GM12878 (cell line): Measurements from ENCODE around the gene FERMT2. TPM values are rescaled to one million over a fixed set of nuclear protein-coding genes. Genes with fewer than 3 reads are reported as not detected.

Source experiments
- ATAC-seq: fragments of 200-7000 bp; cut with Tn5 transposase; 3 replicates; pipeline ENCODE4 v1.9.1; 2020; ENCODE audit warnings: mild to moderate bottlenecking, moderate library complexity
- BruUV-seq: library from RNA; stranded (reverse); fragments of 400-500 nt; replicated peaks from 2 replicates; lab custom pipeline; 2021; lab: Mats Ljungman, UMichigan
- CTCF ChIA-PET: fragments of 300-600 bp; sonication (Branson Sonifier 250); formaldehyde crosslinking; extraction: SDS; loops from one replicate; lab custom pipeline; 2021; ENCODE audit warnings: inconsistent platforms; lab: Yijun Ruan, JAX
- POLR2A ChIA-PET: fragments of 350-600 bp; formaldehyde crosslinking; extraction: SDS; loops from one replicate; lab custom pipeline; 2021; ENCODE audit warnings: inconsistent platforms; lab: Charles Lee
- RAD21 ChIA-PET: fragments of 300-600 bp; sonication (Branson Sonifier 250); formaldehyde crosslinking; loops from one replicate; lab custom pipeline; 2023; ENCODE audit warnings: antibody characterized with exemption; ENCODE audit not compliant: unreplicated experiment; lab: Charles Lee
- SMC1A ChIA-PET: fragments of 300-600 bp; sonication (Branson Sonifier 250); formaldehyde crosslinking; loops from one replicate; lab custom pipeline; 2023; ENCODE audit not compliant: unreplicated experiment, uncharacterized antibody; lab: Charles Lee
- DNase-seq: peaks from one replicate; pipeline ENCODE4 v3.0.0-alpha.2; 2011; ENCODE audit warnings: low read depth, low spot score
- FAIRE-seq: peaks from 3 replicates; lab custom pipeline; 2011; peaks lifted over from hg19 to GRCh38; lab: Jason Lieb, UNC
- H2AFZ ChIP-seq: 2 replicates; pipeline ENCODE4 v1.6.0; 2011; ENCODE audit warnings: low read depth, low read length, control low read depth; ENCODE audit not compliant: control insufficient read depth
- H3K27ac ChIP-seq: 2 replicates; pipeline ENCODE4 v1.5.1; 2011; ENCODE audit warnings: control low read depth; ENCODE audit not compliant: control insufficient read depth, insufficient read depth
- H3K27me3 ChIP-seq, 2 experiments: replicated peaks in 1 of 2; 2 replicates each; pipeline versions ENCODE4 v1.6.0 to v1.6.1; 2011; ENCODE audit warnings: low read length in 1 of 2; ENCODE audit not compliant: control insufficient read depth in 2 of 2, insufficient read depth in 2 of 2
- H3K36me3 ChIP-seq, 2 experiments: 2 replicates each; pipeline ENCODE4 v1.5.1; 2011; ENCODE audit warnings: low read length in 1 of 2; ENCODE audit not compliant: control insufficient read depth in 2 of 2, insufficient read depth in 2 of 2
- H3K4me1 ChIP-seq: 2 replicates; pipeline ENCODE4 v1.6.1; 2011; ENCODE audit warnings: mild to moderate bottlenecking, low read length, moderate library complexity, mixed read lengths; ENCODE audit not compliant: control insufficient read depth, insufficient read depth
- H3K4me2 ChIP-seq: 2 replicates; pipeline ENCODE4 v1.6.0; 2011; ENCODE audit warnings: control low read depth; ENCODE audit not compliant: control insufficient read depth, insufficient read depth
- H3K4me3 ChIP-seq: fragments of 200-600 bp; sonication (generic); 2 replicates; pipeline ENCODE4 v1.5.1; 2016
- H3K79me2 ChIP-seq: 2 replicates; pipeline ENCODE4 v1.6.0; 2011; ENCODE audit warnings: low read length; ENCODE audit not compliant: control insufficient read depth, insufficient read depth
- H3K9ac ChIP-seq: 2 replicates; pipeline ENCODE4 v1.8.0; 2011; ENCODE audit warnings: low read length, control low read depth, mixed read lengths; ENCODE audit not compliant: control insufficient read depth, insufficient read depth
- H3K9me3 ChIP-seq: replicated peaks from 3 replicates; pipeline ENCODE4 v1.5.1; 2011; ENCODE audit warnings: mild to moderate bottlenecking, low read length; ENCODE audit not compliant: control insufficient read depth, insufficient read depth
- H4K20me1 ChIP-seq: 2 replicates; pipeline ENCODE4 v1.6.0; 2011; ENCODE audit not compliant: control insufficient read depth, insufficient read depth
- ASH2L ChIP-seq: fragments of 300-600, 200-600 bp; sonication (generic); IDR thresholded peaks from 2 replicates; pipeline ENCODE4 v1.6.1; 2017; ENCODE audit warnings: low read depth, mild to moderate bottlenecking, borderline replicate concordance
- CBX5 ChIP-seq: sonication (generic); IDR thresholded peaks from 2 replicates; pipeline ENCODE4 v1.6.1; 2016; ENCODE audit warnings: low read depth, moderate library complexity, mild to moderate bottlenecking, inconsistent platforms
- CUX1 ChIP-seq: IDR thresholded peaks from 2 replicates; pipeline ENCODE4 v1.6.1; 2012; ENCODE audit warnings: improper control_type of control experiment, low read depth, low read length; ENCODE audit not compliant: insufficient replicate concordance
- PRDM15 ChIP-seq: fragments of 450-650 bp; formaldehyde crosslinking; IDR thresholded peaks from 2 replicates; pipeline ENCODE4 v1.4.0; 2020; ENCODE audit warnings: mild to moderate bottlenecking, moderate library complexity
- RELA ChIP-seq: fragments of 450-650 bp; IDR thresholded peaks from 2 replicates; pipeline ENCODE4 v1.8.0; 2014; ENCODE audit warnings: borderline replicate concordance; ENCODE audit not compliant: partially characterized antibody
- SMARCA5 ChIP-seq: fragments of 450-650 bp; IDR thresholded peaks from 2 replicates; pipeline ENCODE4 v1.6.1; 2017; ENCODE audit warnings: mild to moderate bottlenecking
- SP1 ChIP-seq: IDR thresholded peaks from one replicate; pipeline ENCODE4 v1.6.1; 2011; ENCODE audit warnings: low read depth, low read length
- SREBF2 ChIP-seq: IDR thresholded peaks from 2 replicates; pipeline ENCODE4 v1.6.1; 2012; ENCODE audit warnings: mild to moderate bottlenecking, low read length
- SRF ChIP-seq, 2 experiments: IDR thresholded peaks; 2 replicates each; pipeline ENCODE4 v1.6.1; 2011; ENCODE audit warnings: low read depth in 2 of 2, low read length in 2 of 2, mild to moderate bottlenecking in 1 of 2, moderate library complexity in 1 of 2
- TBL1XR1 ChIP-seq: IDR thresholded peaks from 2 replicates; pipeline ENCODE4 v1.6.1; 2012; ENCODE audit warnings: low read depth, low read length, improper control_type of control experiment
- WGBS: methylation state at CpG from one replicate; pipeline ENCODE4 v1.1.6; 2016; ENCODE audit warnings: low lambda C conversion rate; ENCODE audit not compliant: insufficient replicate concordance, insufficient coverage; ENCODE audit errors: missing lambda C conversion rate; 5-methylcytosine and 5-hydroxymethylcytosine counted together
- in situ Hi-C: fragments of 300-500 bp; cut with MboI; formaldehyde crosslinking; loops from 9 replicates; pipeline ENCODE4 v1.14.3; 2018; ENCODE audit warnings: mixed read lengths
- intact Hi-C: fragments of 100-400 bp; cut with micrococcal nuclease; formaldehyde crosslinking; loops from one replicate; pipeline ENCODE4 v1.14.2; 2022; ENCODE audit not compliant: unreplicated experiment
- polyA plus RNA-seq, 11 experiments: library from polyadenylated mRNA; depleted of rRNA in 4 of 11; unstranded in 6 of 11; stranded (reverse) in 5 of 11; fragments of >200 nt; fragmentation: Nextera tagmentation in 4 of 11; fragmentation: Illumina TruSeq in 1 of 11; extraction: Ambion mirVana in 4 of 11; extraction: Trizol in 1 of 11; gene quantifications; 1 replicate in 1 of 11; 2 replicates in 10 of 11; pipeline versions ENCODE4 v1.2.1 to v1.2.3, GENCODE V29; 2011 to 2016; ENCODE audit warnings: inconsistent platforms in 2 of 11, missing spikeins in 2 of 11, low read depth in 1 of 11
- total RNA-seq, 4 experiments: library from RNA; depleted of rRNA in 3 of 4; stranded (reverse); fragments of >200 nt in 3 of 4; fragmentation: Illumina TruSeq in 1 of 4; extraction: Trizol in 1 of 4; gene quantifications; 2 replicates each; pipeline versions ENCODE4 v1.2.1 to v1.2.3, GENCODE V29; 2013 to 2021
- TF ChIP-seq, protein P1 (sequence below): IDR thresholded peaks from 2 replicates; pipeline ENCODE4 v1.6.1; 2011; ENCODE audit warnings: borderline replicate concordance, low read depth, mild to moderate bottlenecking, moderate library complexity, low read length; ENCODE audit not compliant: insufficient read depth, poor library complexity, severe bottlenecking
- TF ChIP-seq, protein P2 (sequence below): IDR thresholded peaks from 2 replicates; pipeline ENCODE4 v1.6.1; 2012; ENCODE audit warnings: low read length, inconsistent platforms

FERMT2 gene
- total and polyA plus RNA-seq, 10 of the 15 experiments (the other 5 are each of a cell fraction or from before 2014, with no cell fraction given), result 4.9 to 35.5 (median 19.5) TPM

DNA sequence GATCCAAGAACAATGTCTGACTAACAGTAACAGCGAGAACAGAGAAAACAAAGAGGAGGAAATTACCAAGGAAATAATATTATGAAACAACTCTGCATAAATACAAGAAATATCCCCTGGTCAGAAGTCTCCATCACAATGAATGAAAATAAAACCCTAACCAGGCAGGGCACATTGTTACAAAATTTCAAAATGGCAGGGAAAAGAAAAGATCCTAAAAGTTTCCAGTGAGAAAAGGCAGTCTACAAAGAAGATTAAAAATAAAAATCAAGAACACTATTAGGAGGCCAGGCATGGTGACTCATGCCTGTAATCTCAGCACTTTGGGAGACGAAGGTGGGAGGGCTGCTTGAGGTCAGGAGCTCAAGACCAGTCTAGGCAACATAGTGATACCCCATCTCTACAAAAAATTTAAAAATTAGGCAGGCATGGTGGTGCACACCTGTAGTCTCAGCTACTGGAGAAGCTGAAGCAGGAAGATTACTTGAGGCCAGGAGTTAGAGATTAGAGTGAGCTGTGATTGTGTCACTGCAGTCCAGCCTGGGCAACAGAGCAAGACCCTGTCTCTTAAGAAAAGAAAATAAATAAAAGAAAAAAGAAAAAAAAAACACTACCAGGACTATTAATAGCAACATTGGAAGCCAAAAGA lies 47.8 kb downstream of the FERMT2 start:
- no TSS peak for BruUV-seq
- no peak for ATAC-seq
- WGBS, result 47% methylated on average over 2 of the region's 2 CpGs
- FAIRE-seq, result no peak
- Histone ChIP-seq H3K4me1 (no peaks in the 10 kb centered on the region), H3K9ac (no peak overlapping the region), H4K20me1 (no peaks in the 10 kb centered on the region), H3K4me2 (no peak overlapping the region), H3K79me2 (no peaks in the 10 kb centered on the region), H3K9me3 (no peaks in the 10 kb centered on the region), H2AFZ (no peak overlapping the region), H3K36me3 (no peaks in the 10 kb centered on the region), H3K4me3 (no peak overlapping the region), H3K27me3 (no peaks in the 10 kb centered on the region), H3K27ac (no peak overlapping the region)
- RAD21 ChIA-PET, result interaction anchor here (1.2 kb wide), 1 partner anchor 57 kb away, joined by 3 read pairs; no protein-coding TSS in a partner anchor
- SMC1A ChIA-PET, result no interaction called here
- CTCF ChIA-PET, result no interaction called here
- POLR2A ChIA-PET, result no interaction called here
- intact Hi-C loops (no loop called here), in situ Hi-C loops (no loop called here)
- no peak for DNase-seq
- no peak for TF ChIP-seq SMARCA5
- no peak for TF ChIP-seq TBL1XR1
- no peak for TF ChIP-seq SRF (IDR thresholded peaks at IDR 0.05; ENCODE audit: low read depth in 2 of 2, low read length in 2 of 2)
- TF ChIP-seq, protein P1, sequence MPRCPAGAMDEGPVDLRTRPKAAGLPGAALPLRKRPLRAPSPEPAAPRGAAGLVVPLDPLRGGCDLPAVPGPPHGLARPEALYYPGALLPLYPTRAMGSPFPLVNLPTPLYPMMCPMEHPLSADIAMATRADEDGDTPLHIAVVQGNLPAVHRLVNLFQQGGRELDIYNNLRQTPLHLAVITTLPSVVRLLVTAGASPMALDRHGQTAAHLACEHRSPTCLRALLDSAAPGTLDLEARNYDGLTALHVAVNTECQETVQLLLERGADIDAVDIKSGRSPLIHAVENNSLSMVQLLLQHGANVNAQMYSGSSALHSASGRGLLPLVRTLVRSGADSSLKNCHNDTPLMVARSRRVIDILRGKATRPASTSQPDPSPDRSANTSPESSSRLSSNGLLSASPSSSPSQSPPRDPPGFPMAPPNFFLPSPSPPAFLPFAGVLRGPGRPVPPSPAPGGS, result no peak
- no peak for TF ChIP-seq CBX5
- TF ChIP-seq, protein P2, sequence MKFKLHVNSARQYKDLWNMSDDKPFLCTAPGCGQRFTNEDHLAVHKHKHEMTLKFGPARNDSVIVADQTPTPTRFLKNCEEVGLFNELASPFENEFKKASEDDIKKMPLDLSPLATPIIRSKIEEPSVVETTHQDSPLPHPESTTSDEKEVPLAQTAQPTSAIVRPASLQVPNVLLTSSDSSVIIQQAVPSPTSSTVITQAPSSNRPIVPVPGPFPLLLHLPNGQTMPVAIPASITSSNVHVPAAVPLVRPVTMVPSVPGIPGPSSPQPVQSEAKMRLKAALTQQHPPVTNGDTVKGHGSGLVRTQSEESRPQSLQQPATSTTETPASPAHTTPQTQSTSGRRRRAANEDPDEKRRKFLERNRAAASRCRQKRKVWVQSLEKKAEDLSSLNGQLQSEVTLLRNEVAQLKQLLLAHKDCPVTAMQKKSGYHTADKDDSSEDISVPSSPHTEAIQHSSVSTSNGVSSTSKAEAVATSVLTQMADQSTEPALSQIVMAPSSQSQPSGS, result no peak
- TF ChIP-seq SREBF2, result no peak
- no peak for TF ChIP-seq RELA
- no peak for TF ChIP-seq PRDM15 (CRISPR knock-in tag)
- no peak for TF ChIP-seq CUX1
- TF ChIP-seq ASH2L, result no peak
- no peak for TF ChIP-seq SP1
